Measurements from ENCODE around the gene ZNF507. TPM values are rescaled to one million over a fixed set of nuclear protein-coding genes. Genes with fewer than 3 reads are reported as not detected.

Gene ZNF507
- total RNA-seq, 1 donor from 2014 or later: 11.0 TPM

DNA sequence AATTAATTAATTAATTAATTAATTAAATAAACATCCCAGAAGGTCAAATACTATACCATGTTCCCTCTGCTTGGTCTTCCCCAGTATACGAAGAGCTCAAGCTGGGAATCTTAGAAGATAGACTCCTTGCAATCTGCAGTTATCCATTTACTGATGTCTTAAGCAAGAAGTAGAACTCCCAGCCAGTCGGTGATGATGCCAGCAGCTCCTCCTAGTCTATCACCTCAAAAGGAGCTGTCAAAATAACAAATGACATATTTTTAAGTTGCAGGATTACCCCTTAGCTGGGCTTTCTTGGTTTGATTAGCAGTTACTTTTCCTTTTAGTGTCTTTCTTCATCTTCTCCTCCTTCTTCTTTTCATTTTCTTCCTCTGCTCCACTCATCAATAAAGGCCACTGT is 6.0 kb upstream of the ZNF507 start:
- no peaks in the 10 kb centered on the region for H3K4me1 ChIP-seq (ENCODE audit: control insufficient read depth in 3 of 3, insufficient read depth in 3 of 3, low read length in 3 of 3)
- H3K36me3 ChIP-seq (ENCODE audit: control insufficient read depth in 3 of 3, insufficient read depth in 3 of 3, low read length in 3 of 3): no peaks in the 10 kb centered on the region
- H3K27ac ChIP-seq (ENCODE audit: low read depth, low read length): no peak overlapping the region
- no peaks in the 10 kb centered on the region for H3K9me3 ChIP-seq (ENCODE audit: control insufficient read depth in 3 of 3, low read length in 3 of 3)
- no peak overlapping the region for H3K4me3 ChIP-seq (ENCODE audit: low read length in 3 of 3)
- no peak overlapping the region for H3K9ac ChIP-seq (ENCODE audit: low read depth in 1 of 3, low read length in 3 of 3)
- no peaks in the 10 kb centered on the region for H3K27me3 ChIP-seq (ENCODE audit: control insufficient read depth in 3 of 3, insufficient read depth in 3 of 3, low read length in 3 of 3)

DNA sequence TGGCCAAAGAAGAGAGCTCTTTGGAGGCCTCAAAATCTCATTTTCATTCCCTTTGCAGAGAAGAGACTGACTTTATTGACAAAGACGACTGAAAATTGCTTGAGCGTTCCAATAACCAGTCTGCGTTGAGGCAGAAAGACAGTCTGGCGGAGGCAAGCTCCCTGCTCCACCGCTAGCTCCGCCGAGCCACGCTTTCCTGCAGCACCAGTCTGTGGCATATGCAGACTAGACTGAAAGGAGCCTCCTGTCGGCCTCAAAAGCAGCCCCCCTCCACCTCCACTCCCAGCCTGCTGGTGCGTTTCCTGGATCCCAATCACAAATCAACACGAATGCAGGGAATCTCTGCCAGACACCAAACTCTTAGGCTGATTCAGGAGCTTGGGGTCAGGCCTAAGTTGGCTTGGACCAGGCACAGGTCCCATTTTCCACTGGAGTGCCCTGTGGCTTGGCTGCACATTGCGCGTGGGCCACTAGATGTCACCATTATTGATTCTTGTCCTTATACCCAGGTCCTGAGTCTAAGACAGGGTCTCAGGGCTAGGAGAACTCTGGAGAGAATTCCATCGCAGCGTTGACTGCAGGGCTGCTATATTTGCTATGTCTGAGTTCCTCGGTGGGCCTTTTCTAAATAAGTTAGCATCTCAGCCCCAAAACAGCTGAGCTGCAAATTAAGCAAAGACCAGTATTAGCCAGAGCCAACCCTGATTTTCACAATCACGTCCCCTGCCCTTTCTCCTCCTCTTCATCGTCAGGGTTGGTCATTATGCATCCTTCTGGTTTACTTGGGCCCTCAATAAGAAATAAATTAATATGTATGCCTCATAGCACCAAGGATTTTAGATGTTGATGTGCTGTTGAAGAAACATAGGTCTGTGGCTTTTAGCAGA is 5.2 kb upstream of the ZNF507 start:
- Histone ChIP-seq H3K36me3 (ENCODE audit: control insufficient read depth in 3 of 3, insufficient read depth in 3 of 3, low read length in 3 of 3) (no peaks in the 10 kb centered on the region), H3K9me3 (ENCODE audit: control insufficient read depth in 3 of 3, low read length in 3 of 3) (no peaks in the 10 kb centered on the region), H3K4me1 (ENCODE audit: control insufficient read depth in 3 of 3, insufficient read depth in 3 of 3, low read length in 3 of 3) (no peaks in the 10 kb centered on the region), H3K27ac (ENCODE audit: low read depth, low read length) (no peak overlapping the region), H3K9ac (ENCODE audit: low read depth in 1 of 3, low read length in 3 of 3) (no peak overlapping the region), H3K4me3 (ENCODE audit: low read length in 3 of 3) (no peak overlapping the region), H3K27me3 (ENCODE audit: control insufficient read depth in 3 of 3, insufficient read depth in 3 of 3, low read length in 3 of 3) (no peaks in the 10 kb centered on the region)

DNA sequence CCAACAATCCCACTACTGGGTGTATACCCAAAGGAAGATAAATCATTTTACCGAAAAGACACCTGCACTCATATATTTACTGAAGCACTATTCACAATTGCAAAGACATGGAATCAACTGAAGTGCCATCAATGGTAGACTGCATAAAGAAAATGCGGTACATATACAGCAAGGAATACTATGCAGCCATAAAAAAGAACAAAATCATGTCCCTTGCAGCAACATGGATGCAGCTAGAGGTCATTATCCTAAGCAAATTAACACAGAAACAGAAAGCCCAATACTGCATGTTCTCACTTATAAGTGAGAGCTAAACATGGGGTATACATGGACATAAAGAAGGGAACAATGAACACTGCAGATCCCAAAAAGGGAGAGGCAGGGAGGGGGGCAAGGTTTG is 2.7 kb upstream of the ZNF507 start:
- Histone ChIP-seq H3K9ac (ENCODE audit: low read depth in 1 of 3, low read length in 3 of 3) (no peak overlapping the region), H3K27me3 (ENCODE audit: control insufficient read depth in 3 of 3, insufficient read depth in 3 of 3, low read length in 3 of 3) (no peaks in the 10 kb centered on the region), H3K9me3 (ENCODE audit: control insufficient read depth in 3 of 3, low read length in 3 of 3) (no peaks in the 10 kb centered on the region), H3K4me3 (ENCODE audit: low read length in 3 of 3) (no peak overlapping the region), H3K36me3 (ENCODE audit: control insufficient read depth in 3 of 3, insufficient read depth in 3 of 3, low read length in 3 of 3) (peaks cover 0 to 5% (median 0%) of the 10 kb centered on the region in 3 donors), H3K27ac (ENCODE audit: low read depth, low read length) (no peak overlapping the region), H3K4me1 (ENCODE audit: control insufficient read depth in 3 of 3, insufficient read depth in 3 of 3, low read length in 3 of 3) (peaks cover 7 to 14% (median 9%) of the 10 kb centered on the region in 3 donors)

DNA sequence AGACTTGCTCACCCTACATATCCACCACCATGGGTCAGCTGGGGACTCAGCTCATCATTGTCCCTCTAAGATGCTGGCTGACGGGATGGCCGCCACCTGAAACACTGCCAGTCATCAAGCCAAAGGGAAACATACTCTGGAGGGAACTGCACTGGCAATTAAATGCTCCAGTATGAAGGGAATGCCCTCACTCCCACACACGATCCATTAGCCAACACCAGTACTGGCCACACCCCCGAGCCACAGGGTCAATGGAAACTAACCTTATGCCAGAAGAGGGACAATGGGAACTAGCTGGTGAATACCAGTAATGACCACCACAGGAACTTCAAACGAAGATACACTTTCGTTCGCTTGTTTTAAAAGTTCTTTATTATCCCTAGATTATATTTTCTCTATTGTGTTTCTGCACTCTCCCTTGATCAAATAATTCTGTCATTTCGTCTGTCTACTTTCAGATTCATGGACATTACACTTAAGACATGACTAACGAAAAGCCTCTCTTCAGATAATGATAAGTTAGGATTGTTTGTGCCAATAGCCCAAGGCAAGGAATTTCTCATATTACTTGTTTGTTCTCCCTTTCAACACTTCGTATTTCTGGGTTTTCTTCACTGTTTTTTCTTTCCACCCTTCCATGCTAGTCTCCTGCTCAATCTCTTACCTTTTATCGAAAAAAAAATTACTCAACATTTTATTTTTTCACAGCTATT is 1.7 kb upstream of the ZNF507 start:
- Histone ChIP-seq H3K36me3 (ENCODE audit: control insufficient read depth in 3 of 3, insufficient read depth in 3 of 3, low read length in 3 of 3) (peaks cover under 1 to 6% (median 4%) of the 10 kb centered on the region in 3 donors), H3K9ac (ENCODE audit: low read depth in 1 of 3, low read length in 3 of 3) (no peak overlapping the region), H3K27ac (ENCODE audit: low read depth, low read length) (no peak overlapping the region), H3K4me3 (ENCODE audit: low read length in 3 of 3) (no peak overlapping the region), H3K4me1 (ENCODE audit: control insufficient read depth in 3 of 3, insufficient read depth in 3 of 3, low read length in 3 of 3) (peaks cover 9 to 16% (median 10%) of the 10 kb centered on the region in 3 donors), H3K27me3 (ENCODE audit: control insufficient read depth in 3 of 3, insufficient read depth in 3 of 3, low read length in 3 of 3) (no peaks in the 10 kb centered on the region), H3K9me3 (ENCODE audit: control insufficient read depth in 3 of 3, low read length in 3 of 3) (no peaks in the 10 kb centered on the region)

DNA sequence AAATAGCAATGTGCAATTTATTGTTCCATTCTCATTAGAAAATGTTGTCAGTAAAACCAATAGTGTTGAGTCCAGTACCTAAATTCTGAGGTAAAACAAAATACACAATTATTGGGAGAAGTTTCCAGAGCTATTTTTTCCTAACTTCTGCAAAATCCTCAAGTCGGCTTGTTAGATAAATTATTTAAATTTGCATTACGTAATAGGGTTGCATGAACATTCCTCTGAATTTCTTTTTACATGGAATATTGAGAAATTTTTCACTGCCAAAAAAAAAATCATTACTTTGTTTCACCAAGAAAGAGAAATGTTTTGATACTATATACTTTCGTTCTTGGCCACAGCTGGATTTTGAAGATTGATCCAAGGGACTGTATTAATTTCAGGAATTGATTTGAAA is 1.5 kb downstream of the ZNF507 start:
- H3K9ac ChIP-seq (ENCODE audit: low read depth in 1 of 3, low read length in 3 of 3): peak overlapping the region in 2 of 3 donors; percentile 84 to 91
- H3K27me3 ChIP-seq (ENCODE audit: control insufficient read depth in 3 of 3, insufficient read depth in 3 of 3, low read length in 3 of 3): no peaks in the 10 kb centered on the region
- H3K9me3 ChIP-seq (ENCODE audit: control insufficient read depth in 3 of 3, low read length in 3 of 3): no peaks in the 10 kb centered on the region
- H3K27ac ChIP-seq (ENCODE audit: low read depth, low read length): no peak overlapping the region
- peaks cover 6 to 13% (median 13%) of the 10 kb centered on the region in 3 donors for H3K36me3 ChIP-seq (ENCODE audit: control insufficient read depth in 3 of 3, insufficient read depth in 3 of 3, low read length in 3 of 3)
- H3K4me3 ChIP-seq (ENCODE audit: low read length in 3 of 3): peak overlapping the region; percentile 84 to 89 (median 89)
- peaks cover 22 to 24% (median 23%) of the 10 kb centered on the region in 3 donors for H3K4me1 ChIP-seq (ENCODE audit: control insufficient read depth in 3 of 3, insufficient read depth in 3 of 3, low read length in 3 of 3)

DNA sequence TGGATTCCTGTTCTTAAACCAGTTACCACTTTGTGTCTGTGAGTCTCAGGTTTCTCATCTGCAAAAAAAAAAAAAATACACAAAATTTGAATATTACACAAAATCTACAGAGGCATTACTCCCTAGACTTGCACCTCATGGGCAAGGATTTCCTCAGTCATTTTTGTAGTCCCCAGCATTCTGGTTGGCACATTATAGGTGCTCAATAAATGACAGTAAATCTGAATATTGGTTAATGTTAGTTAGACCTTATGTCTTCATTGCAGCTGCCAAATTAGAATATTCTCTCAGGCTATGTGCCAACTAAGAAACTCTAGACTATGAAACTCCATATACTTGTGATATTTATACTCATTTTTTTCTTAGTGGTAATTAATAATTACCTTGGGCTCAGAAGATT is 2.2 kb downstream of the ZNF507 start:
- H3K27ac ChIP-seq (ENCODE audit: low read depth, low read length): no peak overlapping the region
- peaks cover 6 to 13% (median 13%) of the 10 kb centered on the region in 3 donors for H3K36me3 ChIP-seq (ENCODE audit: control insufficient read depth in 3 of 3, insufficient read depth in 3 of 3, low read length in 3 of 3)
- no peaks in the 10 kb centered on the region for H3K27me3 ChIP-seq (ENCODE audit: control insufficient read depth in 3 of 3, insufficient read depth in 3 of 3, low read length in 3 of 3)
- peaks cover 23 to 24% (median 24%) of the 10 kb centered on the region in 3 donors for H3K4me1 ChIP-seq (ENCODE audit: control insufficient read depth in 3 of 3, insufficient read depth in 3 of 3, low read length in 3 of 3)
- H3K9me3 ChIP-seq (ENCODE audit: control insufficient read depth in 3 of 3, low read length in 3 of 3): no peaks in the 10 kb centered on the region
- no peak overlapping the region for H3K9ac ChIP-seq (ENCODE audit: low read depth in 1 of 3, low read length in 3 of 3)
- H3K4me3 ChIP-seq (ENCODE audit: low read length in 3 of 3): no peak overlapping the region

DNA sequence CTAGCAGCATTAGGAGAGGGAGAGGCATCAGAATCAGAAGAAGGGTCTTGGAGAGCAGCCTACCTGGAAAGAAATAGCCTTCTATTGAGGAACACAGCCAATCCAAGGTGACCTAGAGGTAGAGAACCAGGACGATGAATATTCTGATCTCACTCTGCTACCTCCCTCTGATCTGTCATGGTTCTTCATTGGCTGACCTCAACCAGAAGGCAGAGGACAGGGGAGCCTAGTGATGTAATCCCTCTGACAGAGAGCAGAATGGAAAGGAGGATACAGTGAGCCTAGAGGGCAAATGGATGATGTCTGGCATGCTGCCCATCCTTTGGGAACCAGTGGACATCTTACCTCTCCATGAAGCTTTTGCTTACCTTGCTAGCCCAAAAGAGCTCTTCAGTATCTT is 3.6 kb downstream of the ZNF507 start:
- no peak overlapping the region for H3K27ac ChIP-seq (ENCODE audit: low read depth, low read length)
- H3K9me3 ChIP-seq (ENCODE audit: control insufficient read depth in 3 of 3, low read length in 3 of 3): no peaks in the 10 kb centered on the region
- H3K9ac ChIP-seq (ENCODE audit: low read depth in 1 of 3, low read length in 3 of 3): no peak overlapping the region
- H3K4me1 ChIP-seq (ENCODE audit: control insufficient read depth in 3 of 3, insufficient read depth in 3 of 3, low read length in 3 of 3): peaks cover 23 to 29% (median 24%) of the 10 kb centered on the region in 3 donors
- peaks cover 17 to 26% (median 24%) of the 10 kb centered on the region in 3 donors for H3K36me3 ChIP-seq (ENCODE audit: control insufficient read depth in 3 of 3, insufficient read depth in 3 of 3, low read length in 3 of 3)
- H3K4me3 ChIP-seq (ENCODE audit: low read length in 3 of 3): no peak overlapping the region
- H3K27me3 ChIP-seq (ENCODE audit: control insufficient read depth in 3 of 3, insufficient read depth in 3 of 3, low read length in 3 of 3): no peaks in the 10 kb centered on the region

DNA sequence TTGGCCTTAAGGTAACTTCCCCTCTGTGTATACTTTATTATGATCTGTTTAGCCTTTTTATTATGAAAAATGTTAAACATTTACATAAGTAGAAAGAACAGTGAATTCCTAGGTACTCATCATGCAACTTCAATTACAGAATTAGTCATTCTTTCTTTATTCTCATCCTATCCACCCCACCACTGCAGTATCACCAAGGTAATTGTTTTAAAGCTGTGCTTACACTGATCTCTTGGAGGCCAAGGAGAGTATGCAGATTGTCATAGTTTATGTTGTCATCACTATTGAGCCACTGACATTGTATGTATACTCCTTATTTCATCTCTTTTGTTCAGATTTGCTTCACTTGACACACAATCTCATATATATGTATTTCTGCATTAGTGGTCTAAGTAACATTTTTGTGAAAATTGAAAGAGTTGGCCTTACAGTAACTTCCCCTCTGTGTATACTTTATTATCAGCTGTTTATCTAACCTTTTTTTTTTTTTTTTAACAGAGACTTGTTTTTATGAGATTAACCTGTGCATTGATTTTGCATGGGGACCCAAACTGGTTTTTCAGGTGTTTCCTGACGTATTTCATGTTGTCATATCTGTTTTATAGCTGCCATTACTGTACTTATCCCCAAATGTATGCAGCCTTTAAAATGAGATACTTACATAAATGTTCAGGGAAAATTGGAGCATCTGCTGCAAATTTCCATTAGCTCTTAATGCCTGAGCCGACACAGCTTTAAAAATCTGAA is 4.5 kb downstream of the ZNF507 start:
- Histone ChIP-seq H3K4me3 (ENCODE audit: low read length in 3 of 3) (no peak overlapping the region), H3K4me1 (ENCODE audit: control insufficient read depth in 3 of 3, insufficient read depth in 3 of 3, low read length in 3 of 3) (peaks cover 23 to 29% (median 24%) of the 10 kb centered on the region in 3 donors), H3K9me3 (ENCODE audit: control insufficient read depth in 3 of 3, low read length in 3 of 3) (no peaks in the 10 kb centered on the region), H3K9ac (ENCODE audit: low read depth in 1 of 3, low read length in 3 of 3) (no peak overlapping the region), H3K27ac (ENCODE audit: low read depth, low read length) (no peak overlapping the region), H3K27me3 (ENCODE audit: control insufficient read depth in 3 of 3, insufficient read depth in 3 of 3, low read length in 3 of 3) (no peaks in the 10 kb centered on the region), H3K36me3 (ENCODE audit: control insufficient read depth in 3 of 3, insufficient read depth in 3 of 3, low read length in 3 of 3) (peaks cover 25 to 32% (median 32%) of the 10 kb centered on the region in 3 donors)

DNA sequence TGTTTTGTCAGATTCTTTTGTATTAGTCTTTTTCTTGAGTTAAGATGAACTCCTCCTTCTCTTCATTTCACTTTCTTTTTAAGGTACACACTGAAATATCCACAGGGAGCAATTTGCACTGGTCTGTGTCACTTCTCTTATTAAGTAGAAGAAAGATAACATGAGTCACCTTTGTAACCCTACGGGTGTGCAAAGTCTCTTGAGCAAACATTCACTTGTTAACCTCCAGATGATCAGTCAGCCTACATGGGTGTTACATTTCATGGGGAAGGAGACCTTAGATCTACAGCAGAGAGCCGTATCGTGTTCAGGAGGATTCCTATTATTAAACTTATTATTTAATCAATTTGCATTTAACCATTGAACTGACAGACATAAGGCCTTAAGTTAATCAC is 5.1 kb downstream of the ZNF507 start:
- H3K4me3 ChIP-seq (ENCODE audit: low read length in 3 of 3): no peak overlapping the region
- peak overlapping the region; percentile 76 for H3K27ac ChIP-seq (ENCODE audit: low read depth, low read length)
- H3K9ac ChIP-seq (ENCODE audit: low read depth in 1 of 3, low read length in 3 of 3): no peak overlapping the region
- H3K9me3 ChIP-seq (ENCODE audit: control insufficient read depth in 3 of 3, low read length in 3 of 3): no peaks in the 10 kb centered on the region
- no peaks in the 10 kb centered on the region for H3K27me3 ChIP-seq (ENCODE audit: control insufficient read depth in 3 of 3, insufficient read depth in 3 of 3, low read length in 3 of 3)
- H3K36me3 ChIP-seq (ENCODE audit: control insufficient read depth in 3 of 3, insufficient read depth in 3 of 3, low read length in 3 of 3): peaks cover 27 to 36% (median 35%) of the 10 kb centered on the region in 3 donors
- H3K4me1 ChIP-seq (ENCODE audit: control insufficient read depth in 3 of 3, insufficient read depth in 3 of 3, low read length in 3 of 3): peaks cover 23 to 29% (median 24%) of the 10 kb centered on the region in 3 donors
